HG03159 (cell line): ENCODE data around the gene CLEC18B.
"Not testable (repeated sequence)": the region's sequence is repeated elsewhere in the genome, so short reads cannot be mapped to it uniquely, and the experiment has no call there.

ENCODE experiments used
- ATAC-seq: cut with Tn5 transposase; IDR thresholded peaks from one replicate; pipeline ENCODE4 v1.9.1; 2021; ENCODE audit warnings: mild to moderate bottlenecking, moderate library complexity; ENCODE audit not compliant: unreplicated experiment

CLEC18B gene

GRCh38 chr16:74446866-74447265, 25.6 kb upstream of the CLEC18B start:
- ATAC-seq = no peak

GRCh38 chr16:74443624-74444346, 22.5 kb upstream of the CLEC18B start:
- ATAC-seq = not testable (repeated sequence)

GRCh38 chr16:74439685-74440084, 18.4 kb upstream of the CLEC18B start:
- no peak for ATAC-seq

DNA sequence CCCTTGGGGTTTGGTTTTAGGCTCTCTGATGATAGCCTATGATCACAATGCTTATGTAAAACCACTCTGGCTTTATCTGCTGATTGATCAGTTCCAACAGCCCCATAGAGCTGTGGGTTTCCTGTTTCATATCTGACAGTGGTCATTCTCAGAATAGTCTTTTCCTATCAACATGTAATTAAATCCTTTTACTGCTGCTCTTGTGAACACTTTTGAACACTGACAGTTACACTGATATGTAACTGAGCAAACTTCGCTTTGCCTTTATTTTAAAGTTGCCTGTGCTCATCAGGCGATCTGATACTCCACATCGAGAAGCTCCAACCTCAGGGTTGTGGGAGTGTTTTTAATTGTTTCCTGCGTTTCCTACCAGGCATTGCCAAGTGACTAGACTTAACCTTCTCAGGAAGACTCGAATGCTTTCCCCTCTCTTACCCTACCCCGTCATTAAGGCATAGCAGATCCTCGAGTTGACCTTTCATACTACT, 17.3 kb upstream of the CLEC18B start:
- ATAC-seq = no peak

DNA sequence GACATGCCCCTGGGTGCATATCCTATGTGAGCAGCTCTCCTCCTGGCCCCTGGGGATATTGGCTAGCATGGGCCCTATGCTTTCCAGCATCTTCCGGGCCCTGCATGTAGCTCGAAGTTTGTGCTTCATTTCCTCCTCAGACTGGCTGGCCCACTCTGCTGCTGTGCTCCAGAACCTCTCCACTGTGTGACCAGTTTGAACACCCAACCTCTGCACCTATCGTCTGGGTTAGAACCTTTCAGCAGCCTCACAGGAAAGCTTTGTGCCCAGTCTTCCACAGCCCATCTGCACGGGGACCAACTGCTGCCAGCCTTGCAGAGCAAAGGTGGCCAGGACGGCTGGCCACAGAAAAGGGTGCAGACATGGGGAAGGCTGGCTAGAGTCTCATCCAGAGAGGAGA, 10.2 kb upstream of the CLEC18B start:
- ATAC-seq = no peak

GRCh38 chr16:74430036-74430712, 8.9 kb upstream of the CLEC18B start:
- ATAC-seq = not testable (repeated sequence)

GRCh38 chr16:74428493-74428892, 7.2 kb upstream of the CLEC18B start:
- not testable (repeated sequence) for ATAC-seq

GRCh38 chr16:74425751-74426150, 4.5 kb upstream of the CLEC18B start:
- ATAC-seq = not testable (repeated sequence)

DNA sequence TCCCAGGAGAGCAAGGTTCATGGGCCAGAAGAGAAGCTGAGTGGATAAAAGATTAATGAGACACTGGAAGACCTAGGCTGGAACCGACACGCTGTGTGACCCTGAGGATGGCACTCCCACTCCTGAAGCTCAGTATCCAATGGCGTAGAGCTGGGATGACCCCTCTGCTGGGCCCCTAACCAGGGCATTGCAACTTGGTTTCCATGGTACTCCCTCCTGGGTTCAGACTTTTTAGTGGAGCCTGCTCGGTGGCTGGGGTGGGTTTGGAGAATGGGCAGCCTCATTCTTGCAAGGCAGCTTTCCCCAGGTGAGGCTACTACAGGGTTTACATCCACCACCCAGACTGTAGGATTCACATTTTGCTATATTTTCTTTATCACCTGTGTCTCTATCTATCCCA, 2.4 kb upstream of the CLEC18B start:
- not testable (repeated sequence) for ATAC-seq

DNA sequence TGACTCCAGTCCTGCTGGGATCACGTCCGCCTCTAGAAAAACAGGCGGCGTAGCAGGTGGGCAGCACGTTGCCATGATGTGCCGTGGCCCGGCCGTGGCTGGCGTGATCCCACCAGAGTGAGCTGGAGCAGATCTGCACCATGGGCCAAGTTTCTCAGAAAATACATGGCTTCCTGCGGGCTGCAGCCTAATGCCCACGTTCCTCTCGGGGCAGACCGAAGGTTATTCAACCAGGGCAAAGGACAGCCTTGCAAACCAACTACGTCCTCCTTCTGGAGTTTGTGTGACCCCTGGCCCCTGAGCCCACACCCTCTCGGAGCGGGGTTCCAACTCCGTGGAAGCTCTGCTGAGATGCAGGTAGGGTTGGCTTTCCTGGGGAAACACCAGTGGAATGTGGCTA, 808 bp upstream of the CLEC18B start:
- ATAC-seq = not testable (repeated sequence)

DNA sequence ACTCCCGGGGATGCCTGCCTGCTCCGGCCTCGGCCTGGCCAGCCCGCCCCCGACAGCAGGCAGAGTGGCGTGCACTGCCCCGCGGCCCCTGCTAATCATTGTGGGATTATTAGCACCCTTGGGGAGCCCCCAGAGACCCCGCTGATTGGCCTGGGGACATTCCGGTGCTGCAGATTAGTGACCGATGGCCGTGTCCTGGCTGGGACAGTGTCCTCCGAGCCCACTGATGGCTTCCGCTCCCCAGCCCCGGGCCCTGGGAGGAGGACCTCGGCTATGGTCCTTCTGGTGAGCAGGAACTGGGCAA, 156 bp upstream of the CLEC18B start:
- ATAC-seq = not testable (repeated sequence)

- not testable (repeated sequence) for ATAC-seq
These were observed 1.5 kb downstream of the CLEC18B start for GRCh38 chr16:74419811-74420210.

GRCh38 chr16:74417897-74418296, 3.4 kb downstream of the CLEC18B start:
- not testable (repeated sequence) for ATAC-seq

DNA sequence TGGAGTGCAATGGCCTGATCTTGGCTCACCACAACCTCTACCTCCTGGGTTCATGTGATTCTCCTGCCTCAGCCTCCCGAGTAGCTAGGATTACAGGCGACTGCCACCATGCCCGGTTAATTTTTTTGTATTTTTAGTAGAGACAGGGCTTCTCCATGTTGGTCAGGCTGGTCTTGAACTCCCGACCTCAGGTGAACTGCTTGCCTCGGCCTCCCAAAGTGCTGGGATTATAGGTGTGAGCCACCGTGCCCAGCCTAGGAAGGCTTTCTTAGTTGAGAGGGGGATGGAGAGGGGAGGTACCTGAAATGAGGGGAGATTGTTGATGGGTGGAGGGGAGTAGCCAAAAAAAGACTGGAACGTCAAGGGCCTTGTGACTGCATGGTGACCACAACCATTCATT, 7.4 kb downstream of the CLEC18B start:
- not testable (repeated sequence) for ATAC-seq

GRCh38 chr16:74413485-74413884, 7.8 kb downstream of the CLEC18B start:
- ATAC-seq = not testable (repeated sequence)

- ATAC-seq = not testable (repeated sequence)
These were observed 8.4 kb downstream of the CLEC18B start for GRCh38 chr16:74412775-74413390.

DNA sequence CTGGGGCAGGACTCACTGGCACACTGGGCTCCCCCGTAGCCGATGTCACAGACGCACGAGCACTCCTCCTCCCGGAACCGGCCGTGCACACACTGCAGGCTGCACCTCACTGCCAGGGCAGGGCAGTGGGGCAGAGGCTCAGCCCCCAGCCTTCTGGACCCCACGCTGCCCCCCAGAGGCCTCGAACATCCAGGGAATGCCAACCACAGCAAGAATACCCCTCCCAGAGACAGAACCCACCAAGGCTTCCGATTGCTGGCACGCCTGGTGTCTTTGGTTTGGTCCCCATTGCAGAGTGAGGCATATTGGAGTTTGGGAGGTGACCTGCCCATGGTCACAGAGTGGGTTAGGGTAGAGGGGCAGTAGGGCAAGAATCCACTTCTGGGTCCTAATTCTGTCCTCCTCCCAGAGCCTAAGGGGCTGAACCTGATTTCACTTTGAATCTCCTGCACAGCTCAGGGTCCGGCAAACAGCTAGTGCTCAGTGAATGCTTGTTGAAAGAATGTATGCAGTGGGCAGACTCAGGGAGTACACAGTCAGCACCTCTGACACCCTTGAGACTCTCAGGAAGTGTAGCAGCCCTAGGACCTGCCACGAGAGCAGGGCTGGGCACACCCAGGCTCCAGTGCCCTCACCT, 9.0 kb downstream of the CLEC18B start:
- ATAC-seq = not testable (repeated sequence)

DNA sequence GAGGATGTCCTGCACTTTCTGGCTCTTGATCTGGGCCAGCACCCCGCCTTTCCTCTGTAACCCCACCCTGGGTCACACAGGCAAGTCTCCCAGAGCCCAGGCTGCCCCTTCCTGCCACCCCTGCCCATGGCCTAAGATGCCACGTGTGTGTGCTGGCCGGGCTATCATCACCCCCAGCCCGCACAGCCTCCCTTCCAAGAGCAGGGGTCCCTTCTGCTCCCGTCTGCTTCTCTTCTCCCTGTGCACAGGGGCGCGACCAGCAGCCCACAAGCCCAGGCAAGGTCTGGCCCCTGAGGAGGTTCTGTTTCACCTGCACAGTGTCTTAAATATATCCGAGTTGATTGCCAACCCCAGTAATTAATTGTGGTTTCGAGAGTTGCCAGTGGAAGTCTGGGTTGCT, 10.3 kb downstream of the CLEC18B start:
- not testable (repeated sequence) for ATAC-seq

GRCh38 chr16:74410057-74410957, 11.0 kb downstream of the CLEC18B start:
- ATAC-seq = not testable (repeated sequence)
